ENCODE measurements around the gene MAGI2. TPM values are rescaled to one million over a fixed set of nuclear protein-coding genes. Genes with fewer than 3 reads are reported as not detected.
"Not testable (repeated sequence)": the region's sequence is repeated elsewhere in the genome, so short reads cannot be mapped to it uniquely, and the experiment has no call there.

Gene MAGI2
- total RNA-seq, 6 experiments from 2014 or later, result 1.2 to 4.0 (median 2.4) TPM

GRCh38 chr7:78254726-78255055 is 1198.8 kb downstream of the MAGI2 start:
- 74% methylated on average over 3 of the region's 3 CpGs for WGBS (ENCODE audit: insufficient coverage, low coverage, low lambda C conversion rate, missing lambda C conversion rate)
- no peaks in the 10 kb centered on the region for H3K36me3 ChIP-seq
- no peak for TF ChIP-seq CTCF (IDR thresholded peaks at IDR 0.05)
- TF ChIP-seq POLR2A (IDR thresholded peaks at IDR 0.05), result no peak
- no peaks in the 10 kb centered on the region for H3K4me1 ChIP-seq
- intact Hi-C loops (cut with DNase I), result no loop called here
- ATAC-seq, result no peak
- H3K9me3 ChIP-seq, result no peaks in the 10 kb centered on the region
- H3K27ac ChIP-seq, result no peak overlapping the region
- H3K4me3 ChIP-seq, result no peak overlapping the region
- DNase-seq, result no peak
- H3K27me3 ChIP-seq, result no peaks in the 10 kb centered on the region

GRCh38 chr7:78253850-78254725 is 1199.4 kb downstream of the MAGI2 start:
- Histone ChIP-seq H3K4me1 (no peaks in the 10 kb centered on the region), H3K27ac (no peak overlapping the region), H3K27me3 (no peaks in the 10 kb centered on the region), H3K4me3 (no peak overlapping the region), H3K9me3 (no peaks in the 10 kb centered on the region), H3K36me3 (no peaks in the 10 kb centered on the region)
- no peak for ATAC-seq
- WGBS (ENCODE audit: insufficient coverage, low coverage, low lambda C conversion rate, missing lambda C conversion rate), result 65% methylated on average over 4 of the region's 4 CpGs
- intact Hi-C loops (cut with DNase I), result no loop called here
- no peak for DNase-seq
- TF ChIP-seq CTCF (IDR thresholded peaks at IDR 0.05) (no peak), POLR2A (IDR thresholded peaks at IDR 0.05) (no peak)

GRCh38 chr7:78248867-78249266 is 1204.6 kb downstream of the MAGI2 start:
- DNase-seq (no peak), ATAC-seq (no peak)

GRCh38 chr7:78247910-78248689 is 1205.4 kb downstream of the MAGI2 start:
- H3K9me3 ChIP-seq, result no peaks in the 10 kb centered on the region
- no peaks in the 10 kb centered on the region for H3K36me3 ChIP-seq
- no peak for DNase-seq
- ATAC-seq, result no peak
- TF ChIP-seq CTCF (IDR thresholded peaks at IDR 0.05), result no peak
- TF ChIP-seq POLR2A (IDR thresholded peaks at IDR 0.05), result no peak
- no peaks in the 10 kb centered on the region for H3K4me1 ChIP-seq
- intact Hi-C loops (cut with DNase I), result no loop called here
- H3K27me3 ChIP-seq, result no peaks in the 10 kb centered on the region
- H3K27ac ChIP-seq, result no peak overlapping the region
- H3K4me3 ChIP-seq, result no peak overlapping the region

More at GRCh38 chr7:78248867-78249266, 1204.6 kb downstream of the MAGI2 start:
- intact Hi-C loops (cut with DNase I), result no loop called here
- TF ChIP-seq POLR2A (IDR thresholded peaks at IDR 0.05) (no peak), CTCF (IDR thresholded peaks at IDR 0.05) (no peak)
- whole genome bisulfite sequencing (ENCODE audit: insufficient coverage, low coverage, low lambda C conversion rate, missing lambda C conversion rate), result 76% methylated on average over 4 of the region's 4 CpGs
- H3K27me3 ChIP-seq, result no peaks in the 10 kb centered on the region
- no peak overlapping the region for H3K4me3 ChIP-seq
- H3K36me3 ChIP-seq, result no peaks in the 10 kb centered on the region
- no peaks in the 10 kb centered on the region for H3K4me1 ChIP-seq
- H3K27ac ChIP-seq, result no peak overlapping the region
- no peaks in the 10 kb centered on the region for H3K9me3 ChIP-seq

GRCh38 chr7:78240179-78240578 is 1213.3 kb downstream of the MAGI2 start:
- intact Hi-C loops (cut with DNase I), result not testable (repeated sequence)
- WGBS (ENCODE audit: insufficient coverage, low coverage, low lambda C conversion rate, missing lambda C conversion rate), result 71% methylated on average over 1 of the region's 1 CpG

More at GRCh38 chr7:78240179-78240578, 1213.3 kb downstream of the MAGI2 start:
- not testable (repeated sequence) for H3K27ac ChIP-seq, ATAC-seq, H3K36me3 ChIP-seq, H3K4me3 ChIP-seq, H3K4me1 ChIP-seq, H3K27me3 ChIP-seq, DNase-seq, H3K9me3 ChIP-seq
